NCI-H1417 treated with DMSO at 0.1 percent for 48 hours (cell line): ENCODE measurements around the gene CPPED1.

Source experiments
- DNase-seq: peaks from one replicate; lab custom pipeline; 2025; lab: John Stamatoyannopoulos, UW

CPPED1 gene

DNA sequence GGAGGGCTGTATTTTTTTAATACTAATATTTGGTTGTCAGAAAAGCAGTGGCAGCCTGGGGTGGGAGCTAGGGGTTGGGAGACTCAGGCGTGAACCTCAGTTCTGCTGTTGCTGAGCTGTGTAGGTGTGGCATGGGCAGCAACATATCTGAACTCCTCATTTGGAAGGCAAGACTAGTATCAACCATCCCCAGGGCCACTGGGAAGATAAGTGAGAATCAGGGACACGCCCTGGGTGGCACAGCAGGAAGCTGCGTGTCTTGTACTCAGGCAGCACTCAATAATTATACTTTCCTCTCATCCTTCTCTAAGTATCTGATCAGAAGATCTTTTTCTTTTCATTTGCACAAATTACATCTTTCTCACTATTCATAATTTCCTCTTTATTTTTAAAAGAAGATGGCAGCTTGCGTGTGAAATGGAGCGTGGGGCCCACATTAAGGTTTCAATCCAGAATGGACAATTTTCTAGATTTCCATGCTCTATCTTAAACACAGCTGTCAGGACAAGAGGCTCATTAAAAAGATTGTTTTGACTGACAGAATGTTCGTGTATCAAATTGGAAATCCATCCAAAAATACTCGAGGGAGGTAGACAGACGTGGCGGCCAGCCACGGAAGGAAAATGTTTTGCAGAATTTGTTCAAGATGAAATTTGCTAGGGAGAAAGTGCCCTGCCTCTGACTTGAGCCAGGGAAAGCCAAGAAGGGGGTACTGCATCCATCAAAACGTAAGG is 121.1 kb downstream of the CPPED1 start:
- DNase-seq = no peak

DNA sequence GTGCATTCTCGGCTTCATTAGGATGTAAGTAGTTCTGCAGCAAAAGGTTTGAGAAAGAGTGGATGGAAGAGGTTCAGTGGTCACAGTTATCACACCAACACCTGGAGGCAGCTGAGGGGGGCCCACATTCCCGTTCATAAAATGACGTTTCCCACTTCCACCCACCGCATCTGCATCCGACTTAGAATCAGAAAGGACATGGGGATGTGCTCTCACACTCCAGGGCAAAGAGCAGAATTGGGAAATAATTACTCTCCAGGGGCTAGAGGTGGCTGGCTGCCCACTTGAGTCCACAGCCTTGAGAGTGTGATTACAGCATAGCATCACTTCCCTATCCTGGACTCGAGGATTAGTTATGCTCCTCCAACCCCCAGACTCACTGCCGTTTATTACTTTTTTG is 122.0 kb downstream of the CPPED1 start:
- no peak for DNase-seq

DNA sequence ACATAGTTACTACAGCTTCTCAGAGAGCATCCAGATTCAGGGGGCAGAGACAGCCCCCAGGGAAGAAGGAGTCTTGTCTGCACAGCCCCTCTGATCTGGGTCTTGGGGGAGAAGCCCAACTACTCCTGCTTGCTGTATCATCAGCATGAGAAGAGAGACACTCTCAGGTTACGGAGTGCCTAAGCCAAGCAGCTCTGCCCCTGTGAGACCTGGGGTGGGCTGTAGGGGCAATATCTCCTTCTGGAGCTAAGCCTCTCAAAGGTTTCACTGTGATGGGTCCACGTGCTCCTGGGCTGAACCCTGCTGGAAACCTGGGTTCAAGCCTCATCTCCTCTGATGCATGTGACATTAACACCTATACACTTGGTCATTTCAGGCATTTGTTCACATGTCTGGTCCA is 123.2 kb downstream of the CPPED1 start:
- DNase-seq = no peak

- no peak for DNase-seq
Measured at GRCh38 chr16:12679660-12680272, 123.9 kb downstream of the CPPED1 start.

DNA sequence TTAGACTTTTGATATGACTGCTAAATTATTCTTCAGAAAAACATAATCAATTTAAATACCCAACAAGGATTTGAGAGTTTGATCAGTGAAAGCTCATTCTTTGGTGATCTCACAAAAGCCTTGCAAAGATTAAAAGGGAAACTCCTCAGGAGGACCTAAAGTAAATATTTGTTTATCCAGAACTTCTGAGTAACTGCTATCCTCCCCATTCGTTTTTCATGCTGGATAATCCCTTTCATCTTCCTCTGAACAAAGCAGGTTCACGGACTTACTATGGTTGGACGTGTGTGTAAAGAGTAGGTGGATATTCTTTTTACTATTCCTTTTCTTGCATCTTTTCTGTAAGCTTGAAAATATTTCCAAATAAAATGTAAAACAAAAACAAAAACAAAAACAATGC is 124.7 kb downstream of the CPPED1 start:
- no peak for DNase-seq

- DNase-seq = no peak
Measured at GRCh38 chr16:12677502-12677901, 126.2 kb downstream of the CPPED1 start.

DNA sequence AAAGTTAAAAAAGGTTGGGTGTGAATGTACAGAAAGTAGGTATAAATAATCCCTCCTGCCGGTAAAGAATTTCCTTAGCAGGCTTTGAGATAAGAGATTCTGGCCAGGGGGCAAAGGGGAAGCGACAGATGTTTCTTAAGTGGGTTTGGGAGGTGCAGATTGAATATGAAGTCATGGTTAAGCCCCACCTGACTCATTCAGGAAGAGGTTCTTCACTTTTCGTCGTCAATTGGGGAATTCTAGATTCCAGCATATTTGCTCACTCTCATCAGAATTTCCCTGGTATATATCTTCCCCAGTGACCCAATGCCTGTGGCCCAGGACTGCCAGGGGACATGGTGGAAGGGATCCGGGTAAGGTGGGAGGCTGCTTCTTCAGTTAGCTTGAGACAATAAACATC is 127.8 kb downstream of the CPPED1 start:
- DNase-seq = no peak

GRCh38 chr16:12675046-12675445 is 128.6 kb downstream of the CPPED1 start:
- no peak for DNase-seq

DNA sequence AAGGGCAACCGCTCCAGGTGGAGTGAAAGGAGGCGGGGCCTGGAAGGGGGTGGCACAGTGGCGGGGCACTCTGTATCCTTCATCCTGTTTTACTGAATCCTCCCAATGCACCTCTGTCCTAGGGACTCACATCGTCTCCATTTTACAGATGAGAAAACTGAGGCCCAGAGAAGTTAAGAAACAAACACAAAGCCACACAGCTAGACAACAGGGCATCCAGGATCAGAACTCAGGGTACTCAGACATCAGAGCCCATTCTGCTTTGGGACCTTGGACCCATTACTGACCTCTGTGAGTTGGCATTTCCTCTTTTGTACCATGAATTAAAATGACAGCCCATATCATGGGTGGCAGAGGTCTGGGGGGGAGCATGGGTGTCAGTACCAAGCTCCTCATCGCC is 129.2 kb downstream of the CPPED1 start:
- DNase-seq = no peak

DNA sequence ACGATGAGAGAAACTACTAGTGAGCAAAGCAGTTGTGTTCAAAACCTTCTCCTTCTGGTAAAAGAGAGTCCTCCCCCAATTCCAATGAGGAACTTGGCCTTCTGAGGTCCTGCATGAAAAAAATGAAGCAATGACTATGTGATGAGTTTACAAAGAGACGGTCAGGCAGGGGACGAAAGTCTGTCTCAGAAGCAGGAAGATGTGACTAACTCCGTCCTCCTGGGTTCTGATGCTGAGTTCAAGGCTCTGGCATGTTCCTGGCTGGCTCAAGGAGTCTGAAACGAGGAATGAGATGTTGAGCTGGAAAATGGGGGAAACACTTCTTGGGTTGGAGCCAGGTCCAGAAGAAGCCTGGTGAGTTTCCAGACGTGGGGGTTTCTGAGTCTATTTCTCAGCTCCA is 129.6 kb downstream of the CPPED1 start:
- DNase-seq = no peak

DNA sequence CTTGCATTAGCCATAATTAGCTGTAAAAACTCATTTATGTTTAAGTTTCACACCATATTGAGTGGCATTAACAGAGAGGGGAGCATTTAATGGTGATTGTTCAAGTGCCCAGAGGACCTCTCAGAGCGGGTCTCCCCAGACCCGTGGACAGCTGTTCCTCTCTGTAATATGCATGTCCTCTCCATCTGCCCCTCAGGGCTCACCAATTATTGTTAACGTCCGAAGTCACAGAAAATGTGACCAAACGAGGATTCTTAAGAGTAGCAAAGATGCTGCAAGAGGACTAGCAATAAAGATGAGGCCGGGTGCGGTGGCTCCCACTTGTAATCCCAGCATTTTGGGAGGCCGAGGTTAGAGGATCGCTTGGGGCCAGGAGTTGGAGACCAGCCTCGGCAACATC is 130.2 kb downstream of the CPPED1 start:
- DNase-seq = no peak

DNA sequence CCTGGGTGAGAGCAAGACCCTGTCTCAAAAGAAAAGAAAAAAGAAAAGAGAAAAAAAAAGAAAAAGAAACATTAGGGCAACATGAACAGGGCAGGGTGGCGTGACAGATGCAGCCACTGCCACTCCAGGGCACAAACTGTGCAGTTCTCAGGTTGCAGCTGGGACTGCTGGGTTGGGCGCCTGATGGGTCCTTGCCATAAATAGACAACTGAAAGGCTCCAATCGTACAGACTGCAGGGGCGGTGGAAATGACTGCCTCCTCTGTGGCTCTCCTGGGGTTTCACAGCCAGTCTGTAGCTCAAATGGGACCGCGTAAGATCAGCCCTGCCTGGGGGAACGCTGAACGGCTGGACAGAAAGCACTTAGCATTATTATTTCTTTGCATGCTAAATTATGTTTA is 130.7 kb downstream of the CPPED1 start:
- no peak for DNase-seq

DNA sequence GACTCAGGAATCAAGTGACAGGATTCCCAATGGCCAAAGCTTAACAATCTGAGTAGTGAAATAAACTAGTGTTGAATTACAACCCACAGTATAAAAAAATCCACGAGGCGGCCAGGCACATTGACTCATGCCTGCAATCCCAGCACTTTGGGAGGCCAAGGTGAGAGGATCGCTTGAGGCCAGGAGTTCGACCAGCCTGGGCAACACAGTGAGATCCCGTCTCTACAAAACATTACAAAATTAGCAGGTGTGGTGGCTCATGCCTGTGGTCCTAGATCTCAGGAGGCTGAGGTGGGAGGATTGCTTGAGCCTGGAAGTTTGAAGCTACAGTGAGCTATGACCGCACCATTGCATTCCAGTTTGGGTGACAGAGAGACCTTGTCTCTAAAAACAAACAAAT is 133.8 kb downstream of the CPPED1 start:
- DNase-seq = no peak

DNA sequence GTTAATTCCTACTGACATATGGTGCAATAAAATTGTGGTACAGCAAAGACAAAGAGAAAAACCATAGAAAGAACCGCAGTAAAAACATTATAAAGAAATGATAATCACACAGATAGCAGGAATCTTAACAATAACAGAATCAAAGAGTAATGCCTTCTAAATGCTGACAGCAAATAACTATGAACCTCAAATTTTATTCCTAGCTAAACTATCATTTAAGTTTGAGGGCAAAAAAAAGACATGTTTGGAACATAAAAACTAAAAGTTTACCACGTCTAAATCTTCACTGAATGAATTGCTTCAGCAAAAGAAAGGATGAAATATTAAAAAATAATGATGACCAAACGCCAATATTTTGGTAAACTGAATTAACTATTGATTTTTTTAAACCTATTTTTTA is 135.8 kb downstream of the CPPED1 start:
- DNase-seq = no peak

GRCh38 chr16:12664164-12664733 is 139.4 kb downstream of the CPPED1 start:
- DNase-seq = no peak

DNA sequence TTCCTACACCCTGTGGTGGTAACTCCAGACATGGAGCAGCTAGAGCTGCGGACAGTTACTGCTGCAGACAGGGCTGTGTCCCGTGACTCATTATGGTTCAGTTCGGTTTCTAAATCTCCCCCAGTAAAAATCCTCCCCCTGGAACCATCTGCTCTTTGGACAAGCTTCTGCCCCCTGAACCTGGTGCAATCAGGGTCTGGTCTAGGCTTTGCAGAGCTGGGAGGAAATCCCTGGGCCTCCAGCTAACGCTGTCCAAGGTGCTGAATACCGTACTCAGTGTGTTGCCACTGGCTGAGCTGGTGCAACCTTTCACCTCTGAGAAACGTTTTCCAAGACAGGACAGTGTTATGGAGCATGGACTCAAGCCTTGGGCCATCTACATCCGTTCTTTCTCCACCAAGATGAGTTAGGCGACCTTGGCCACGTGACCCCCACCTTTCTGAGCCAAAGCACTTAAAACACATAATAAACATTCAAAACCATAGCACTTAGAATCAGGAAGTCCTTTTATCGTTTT is 142.0 kb downstream of the CPPED1 start:
- no peak for DNase-seq

- no peak for DNase-seq
Measured at GRCh38 chr16:12659871-12660270, 143.8 kb downstream of the CPPED1 start.

DNA sequence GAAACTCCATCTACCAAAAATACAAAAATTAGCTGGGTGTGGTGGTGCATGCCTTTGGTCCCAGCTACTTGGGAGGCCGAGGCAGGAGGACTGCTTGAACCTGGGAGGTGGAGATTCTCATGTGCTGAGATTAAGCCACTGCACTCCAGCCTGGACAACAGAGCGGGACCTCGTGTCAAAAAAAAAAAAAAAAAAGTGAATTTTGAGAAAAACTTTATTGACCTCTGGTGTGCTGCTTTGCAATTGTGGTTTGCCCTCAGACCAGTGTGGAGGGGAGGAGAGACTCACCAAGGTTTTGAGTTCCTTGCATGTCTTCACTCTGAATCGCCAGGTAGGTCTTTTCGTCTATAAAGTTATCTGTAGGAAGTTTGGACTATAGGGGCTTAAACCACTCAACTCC is 145.2 kb downstream of the CPPED1 start:
- DNase-seq = no peak

- no peak for DNase-seq
Measured at GRCh38 chr16:12655537-12655936, 148.2 kb downstream of the CPPED1 start.

GRCh38 chr16:12653820-12654392 is 149.8 kb downstream of the CPPED1 start:
- DNase-seq = no peak

- DNase-seq = no peak
Measured at GRCh38 chr16:12652924-12653323, 150.8 kb downstream of the CPPED1 start.

GRCh38 chr16:12651765-12652512 is 151.7 kb downstream of the CPPED1 start:
- peak; percentile 28 for DNase-seq
